K562 (cell line): ENCODE data around the gene LIMD2. TPM values are rescaled to one million over a fixed set of nuclear protein-coding genes. Genes with fewer than 3 reads are reported as not detected.
A peak's percentile ranks its signal among the peaks of the same experiment; 100 is the strongest.

Experiments used
- CEBPG ChIP-seq, 3 experiments: fragments of 200-800 bp in 1 of 3; sonication (Bioruptor generic) in 1 of 3; sonication (generic) in 1 of 3; formaldehyde crosslinking in 1 of 3; IDR thresholded peaks in 2 of 3; conservative IDR thresholded peaks in 1 of 3; 2 replicates each; pipeline versions ENCODE4 v1.6.1 to v1.8.0; 2016 to 2022; ENCODE audit warnings: missing compliant biosample characterization in 2 of 3, missing genetic modification characterization in 2 of 3, mild to moderate bottlenecking in 1 of 3, missing genetic modification reagents in 1 of 3
- CREB3 ChIP-seq: fragments of 450-650 bp; conservative IDR thresholded peaks from 2 replicates; pipeline ENCODE4 v1.6.1; 2016; ENCODE audit warnings: missing genetic modification characterization, low read depth, mild to moderate bottlenecking, missing compliant biosample characterization, moderate library complexity
- JUNB ChIP-seq: fragments of 450-650 bp; formaldehyde crosslinking; conservative IDR thresholded peaks from 2 replicates; pipeline ENCODE4 v1.4.0; 2020; ENCODE audit warnings: mild to moderate bottlenecking
- MXD1 ChIP-seq: fragments of 250-450 bp; sonication (Bioruptor Pico); IDR thresholded peaks from 2 replicates; pipeline ENCODE4 v1.8.0; 2021; ENCODE audit warnings: borderline replicate concordance, mild to moderate bottlenecking, moderate library complexity; ENCODE audit not compliant: poor library complexity, severe bottlenecking
- POLR2B ChIP-seq: fragments of 450-650 bp; IDR thresholded peaks from 2 replicates; pipeline ENCODE4 v1.6.1; 2018; ENCODE audit warnings: low read depth; ENCODE audit not compliant: partially characterized antibody
- TAL1 ChIP-seq: fragments of 450-650 bp; IDR thresholded peaks from 2 replicates; pipeline ENCODE4 v1.6.1; 2016; ENCODE audit warnings: mild to moderate bottlenecking
- TEAD1 ChIP-seq, 2 experiments: fragments of 450-650 bp in 1 of 2; sonication (generic) in 1 of 2; formaldehyde crosslinking; IDR thresholded peaks; 2 replicates each; pipeline versions ENCODE4 v1.4.0 to v1.8.0; 2020 to 2022; ENCODE audit warnings: mild to moderate bottlenecking in 2 of 2, missing genetic modification reagents in 1 of 2
- U2AF2 ChIP-seq: fragments of 200-400 bp; formaldehyde crosslinking; optimal IDR thresholded peaks from 2 replicates; pipeline ENCODE3; 2017; ENCODE audit warnings: low read depth, mild to moderate bottlenecking, low read length
- ZKSCAN1 ChIP-seq: fragments of 150-350 bp; IDR thresholded peaks from 2 replicates; pipeline ENCODE4 v1.6.1; 2016; ENCODE audit warnings: low read depth, low read length
- ZNF165 ChIP-seq: fragments of 250-450 bp; sonication (Bioruptor Pico); IDR thresholded peaks from 2 replicates; pipeline ENCODE4 v1.4.0; 2020; ENCODE audit warnings: borderline replicate concordance
- polyA plus RNA-seq, 8 experiments: library from polyadenylated mRNA; depleted of rRNA in 4 of 8; stranded (reverse) in 5 of 8; unstranded in 3 of 8; fragments of >200 nt; fragmentation: Nextera tagmentation in 2 of 8; fragmentation: Illumina TruSeq in 1 of 8; extraction: Ambion mirVana in 2 of 8; extraction: Trizol in 1 of 8; gene quantifications; 2 replicates each; pipeline versions ENCODE4 v1.2.1 to v1.2.3, GENCODE V29; 2011 to 2014; ENCODE audit warnings: inconsistent platforms in 1 of 8, missing spikeins in 1 of 8
- total RNA-seq, 7 experiments: library from RNA; depleted of rRNA in 6 of 7; stranded (reverse); fragments of >200 nt in 6 of 7; fragmentation: Illumina TruSeq in 2 of 7; extraction: Trizol in 2 of 7; gene quantifications; 2 replicates each; pipeline versions ENCODE4 v1.2.1 to v1.2.3, GENCODE V29; 2011 to 2021; ENCODE audit warnings: low replicate concordance in 1 of 7
- TF ChIP-seq, protein P1 (sequence below): fragments of 450-650 bp; IDR thresholded peaks from 2 replicates; pipeline ENCODE4 v1.6.1; 2016; ENCODE audit warnings: low read depth
- TF ChIP-seq, protein P2 (sequence below): fragments of 450-650 bp; IDR thresholded peaks from 2 replicates; pipeline ENCODE4 v1.6.1; 2018; ENCODE audit warnings: mild to moderate bottlenecking, low read depth; ENCODE audit not compliant: partially characterized antibody
- TF ChIP-seq, protein P3 (sequence below): fragments of 250-450 bp; sonication (Bioruptor Pico); IDR thresholded peaks from 2 replicates; pipeline ENCODE4 v1.5.0; 2021

The LIMD2 gene
- total and polyA plus RNA-seq, 9 of the 15 experiments (the other 6 are each of a cell fraction or from before 2014, with no cell fraction given) = 0.07 to 11.2 (median 2.8) TPM

GRCh38 chr17:63741408-63742173 is 41.7 kb upstream of the LIMD2 start, which contains the start of gene STRADA (continued):
- TF ChIP-seq, protein P1, sequence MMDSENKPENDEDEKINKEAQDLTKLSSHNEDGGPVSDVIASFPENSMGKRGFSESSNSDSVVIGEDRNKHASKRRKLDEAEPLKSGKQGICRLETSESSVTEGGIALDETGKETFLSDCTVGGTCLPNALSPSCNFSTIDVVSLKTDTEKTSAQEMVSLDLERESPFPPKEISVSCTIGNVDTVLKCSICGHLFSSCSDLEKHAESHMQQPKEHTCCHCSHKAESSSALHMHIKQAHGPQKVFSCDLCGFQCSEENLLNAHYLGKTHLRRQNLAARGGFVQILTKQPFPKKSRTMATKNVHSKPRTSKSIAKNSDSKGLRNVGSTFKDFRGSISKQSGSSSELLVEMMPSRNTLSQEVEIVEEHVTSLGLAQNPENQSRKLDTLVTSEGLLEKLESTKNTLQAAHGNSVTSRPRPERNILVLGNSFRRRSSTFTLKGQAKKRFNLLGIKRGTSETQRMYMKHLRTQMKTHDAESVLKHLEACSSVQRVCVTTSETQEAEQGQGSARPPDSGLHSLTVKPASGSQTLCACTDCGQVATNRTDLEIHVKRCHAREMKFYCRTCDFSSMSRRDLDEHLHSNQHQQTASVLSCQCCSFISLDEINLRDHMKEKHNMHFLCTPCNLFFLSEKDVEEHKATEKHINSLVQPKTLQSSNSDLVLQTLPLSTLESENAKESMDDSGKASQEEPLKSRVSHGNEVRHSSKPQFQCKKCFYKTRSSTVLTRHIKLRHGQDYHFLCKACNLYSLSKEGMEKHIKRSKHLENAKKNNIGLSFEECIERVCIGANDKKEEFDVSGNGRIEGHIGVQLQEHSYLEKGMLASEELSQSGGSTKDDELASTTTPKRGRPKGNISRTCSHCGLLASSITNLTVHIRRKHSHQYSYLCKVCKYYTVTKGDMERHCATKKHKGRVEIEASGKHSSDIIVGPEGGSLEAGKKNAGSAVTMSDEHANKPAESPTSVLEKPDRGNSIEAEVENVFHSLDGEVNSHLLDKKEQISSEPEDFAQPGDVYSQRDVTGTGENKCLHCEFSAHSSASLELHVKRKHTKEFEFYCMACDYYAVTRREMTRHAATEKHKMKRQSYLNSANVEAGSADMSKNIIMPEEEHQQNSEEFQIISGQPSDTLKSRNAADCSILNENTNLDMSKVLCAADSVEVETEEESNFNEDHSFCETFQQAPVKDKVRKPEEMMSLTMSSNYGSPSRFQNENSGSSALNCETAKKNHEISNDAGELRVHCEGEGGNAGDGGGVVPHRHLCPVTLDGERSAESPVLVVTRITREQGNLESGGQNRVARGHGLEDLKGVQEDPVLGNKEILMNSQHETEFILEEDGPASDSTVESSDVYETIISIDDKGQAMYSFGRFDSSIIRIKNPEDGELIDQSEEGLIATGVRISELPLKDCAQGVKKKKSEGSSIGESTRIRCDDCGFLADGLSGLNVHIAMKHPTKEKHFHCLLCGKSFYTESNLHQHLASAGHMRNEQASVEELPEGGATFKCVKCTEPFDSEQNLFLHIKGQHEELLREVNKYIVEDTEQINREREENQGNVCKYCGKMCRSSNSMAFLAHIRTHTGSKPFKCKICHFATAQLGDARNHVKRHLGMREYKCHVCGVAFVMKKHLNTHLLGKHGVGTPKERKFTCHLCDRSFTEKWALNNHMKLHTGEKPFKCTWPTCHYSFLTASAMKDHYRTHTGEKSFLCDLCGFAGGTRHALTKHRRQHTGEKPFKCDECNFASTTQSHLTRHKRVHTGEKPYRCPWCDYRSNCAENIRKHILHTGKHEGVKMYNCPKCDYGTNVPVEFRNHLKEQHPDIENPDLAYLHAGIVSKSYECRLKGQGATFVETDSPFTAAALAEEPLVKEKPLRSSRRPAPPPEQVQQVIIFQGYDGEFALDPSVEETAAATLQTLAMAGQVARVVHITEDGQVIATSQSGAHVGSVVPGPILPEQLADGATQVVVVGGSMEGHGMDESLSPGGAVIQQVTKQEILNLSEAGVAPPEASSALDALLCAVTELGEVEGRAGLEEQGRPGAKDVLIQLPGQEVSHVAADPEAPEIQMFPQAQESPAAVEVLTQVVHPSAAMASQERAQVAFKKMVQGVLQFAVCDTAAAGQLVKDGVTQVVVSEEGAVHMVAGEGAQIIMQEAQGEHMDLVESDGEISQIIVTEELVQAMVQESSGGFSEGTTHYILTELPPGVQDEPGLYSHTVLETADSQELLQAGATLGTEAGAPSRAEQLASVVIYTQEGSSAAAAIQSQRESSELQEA = no peak
- TF ChIP-seq TEAD1 (CRISPR knock-in tag; IDR thresholded peaks at IDR 0.05) = peak in 1 of 2 experiments; percentile 72; a peak in 2 of 4 replicates
- no peak for TF ChIP-seq ZKSCAN1
- no peak for TF ChIP-seq CREB3
- TF ChIP-seq, protein P2, sequence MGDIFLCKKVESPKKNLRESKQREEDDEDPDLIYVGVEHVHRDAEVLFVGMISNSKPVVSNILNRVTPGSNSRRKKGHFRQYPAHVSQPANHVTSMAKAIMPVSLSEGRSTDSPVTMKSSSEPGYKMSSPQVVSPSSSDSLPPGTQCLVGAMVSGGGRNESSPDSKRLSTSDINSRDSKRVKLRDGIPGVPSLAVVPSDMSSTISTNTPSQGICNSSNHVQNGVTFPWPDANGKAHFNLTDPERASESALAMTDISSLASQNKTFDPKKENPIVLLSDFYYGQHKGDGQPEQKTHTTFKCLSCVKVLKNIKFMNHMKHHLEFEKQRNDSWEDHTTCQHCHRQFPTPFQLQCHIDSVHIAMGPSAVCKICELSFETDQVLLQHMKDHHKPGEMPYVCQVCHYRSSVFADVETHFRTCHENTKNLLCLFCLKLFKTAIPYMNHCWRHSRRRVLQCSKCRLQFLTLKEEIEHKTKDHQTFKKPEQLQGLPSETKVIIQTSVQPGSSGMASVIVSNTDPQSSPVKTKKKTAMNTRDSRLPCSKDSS = no peak
- no peak for TF ChIP-seq ZNF165 (CRISPR knock-in tag)
- TF ChIP-seq MXD1 (CRISPR knock-in tag) = no peak
- peak; percentile 36 for TF ChIP-seq POLR2B
- TF ChIP-seq CEBPG (CRISPR knock-in tag; IDR thresholded peaks at IDR 0.05) = no peak
- no peak for TF ChIP-seq CEBPG (tag; conservative IDR thresholded peaks at IDR 0.05 in 1 of 2, IDR thresholded peaks at IDR 0.05 in 1 of 2)
- TF ChIP-seq U2AF2 = no peak
- no peak; the same call in 1 of the 2 replicates for TF ChIP-seq TAL1
- no peak for TF ChIP-seq JUNB (CRISPR knock-in tag)
- TF ChIP-seq, protein P3, sequence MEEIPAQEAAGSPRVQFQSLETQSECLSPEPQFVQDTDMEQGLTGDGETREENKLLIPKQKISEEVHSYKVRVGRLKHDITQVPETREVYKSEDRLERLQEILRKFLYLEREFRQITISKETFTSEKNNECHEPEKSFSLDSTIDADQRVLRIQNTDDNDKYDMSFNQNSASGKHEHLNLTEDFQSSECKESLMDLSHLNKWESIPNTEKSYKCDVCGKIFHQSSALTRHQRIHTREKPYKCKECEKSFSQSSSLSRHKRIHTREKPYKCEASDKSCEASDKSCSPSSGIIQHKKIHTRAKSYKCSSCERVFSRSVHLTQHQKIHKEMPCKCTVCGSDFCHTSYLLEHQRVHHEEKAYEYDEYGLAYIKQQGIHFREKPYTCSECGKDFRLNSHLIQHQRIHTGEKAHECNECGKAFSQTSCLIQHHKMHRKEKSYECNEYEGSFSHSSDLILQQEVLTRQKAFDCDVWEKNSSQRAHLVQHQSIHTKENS (CRISPR knock-in tag) = no peak
